NCI-H2171 treated with DMSO at 0.1 percent for 48 hours (cell line): Measurements from ENCODE around the gene BMPER.

Experiments used
- DNase-seq: peaks from one replicate; lab custom pipeline; 2025; lab: John Stamatoyannopoulos, UW

BMPER gene

DNA sequence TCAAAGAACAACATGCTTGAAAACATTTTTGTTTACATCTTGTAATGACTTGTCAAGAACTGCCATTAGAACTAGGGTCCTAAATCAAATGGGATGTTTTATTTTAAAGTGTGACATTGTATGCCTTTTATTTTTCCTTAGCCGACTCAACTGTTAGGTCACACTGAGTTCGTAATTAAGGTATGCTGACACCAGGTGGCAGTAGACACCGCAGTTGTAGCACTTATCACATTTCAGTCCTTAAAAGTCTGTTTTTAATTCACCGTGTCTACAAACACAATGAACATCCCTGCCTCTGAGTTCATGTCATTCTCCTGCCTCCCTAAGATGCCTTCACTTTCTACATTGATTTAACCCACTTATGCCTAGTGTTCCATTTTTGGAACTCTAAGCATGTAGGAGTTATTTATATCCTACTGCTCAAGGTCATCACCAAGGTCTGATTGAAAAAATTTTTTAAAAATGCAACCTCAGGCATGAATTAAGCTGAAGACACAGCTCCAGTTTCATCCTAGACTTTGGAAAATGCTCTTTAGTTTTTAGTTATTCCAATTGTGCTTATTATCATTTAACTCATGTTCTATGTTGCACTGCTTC lies 186.1 kb downstream of the BMPER start:
- no peak for DNase-seq

DNA sequence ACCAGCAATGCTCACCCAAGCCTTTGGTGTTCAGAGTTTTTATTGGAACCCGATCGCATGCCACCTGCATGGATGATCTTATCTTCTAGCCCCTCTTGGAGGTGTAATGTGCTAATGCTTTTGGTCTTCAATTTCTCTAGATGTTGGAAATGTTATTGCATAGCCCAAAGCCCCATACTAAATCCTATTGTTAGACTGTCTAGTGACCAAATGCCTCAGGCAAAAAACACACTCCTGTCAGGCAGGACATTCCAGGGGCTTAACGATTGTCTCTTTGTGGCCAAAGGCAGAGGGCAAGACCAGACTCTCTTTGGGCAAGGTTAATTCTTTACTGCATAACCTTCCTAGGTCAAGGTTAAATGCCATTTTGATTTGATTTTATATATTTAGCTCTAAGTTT lies 187.9 kb downstream of the BMPER start:
- DNase-seq = no peak

DNA sequence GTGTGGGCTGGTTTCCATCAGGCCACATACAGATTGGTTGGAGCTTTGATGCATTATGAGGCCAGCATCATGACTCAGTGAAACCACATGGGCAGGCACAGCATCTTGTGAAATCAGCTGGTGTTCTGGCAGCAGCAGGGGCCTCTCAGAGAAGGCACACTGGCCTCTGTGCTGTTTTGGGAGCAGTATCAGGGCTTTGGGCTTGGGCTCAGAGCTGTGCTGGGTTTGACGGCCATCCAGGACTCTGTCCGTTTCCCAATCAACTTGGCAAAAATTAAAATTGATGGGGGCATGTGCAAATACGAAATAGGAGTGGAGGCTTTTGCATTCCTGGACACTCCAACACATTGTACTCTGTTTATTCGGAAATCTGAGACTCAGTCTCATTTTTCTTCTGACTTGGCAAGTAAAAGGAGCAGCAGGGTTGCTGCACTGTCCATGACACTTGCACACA lies 190.9 kb downstream of the BMPER start:
- no peak for DNase-seq

- no peak for DNase-seq
Observed at GRCh38 chr7:34096777-34097176, 191.4 kb downstream of the BMPER start.

DNA sequence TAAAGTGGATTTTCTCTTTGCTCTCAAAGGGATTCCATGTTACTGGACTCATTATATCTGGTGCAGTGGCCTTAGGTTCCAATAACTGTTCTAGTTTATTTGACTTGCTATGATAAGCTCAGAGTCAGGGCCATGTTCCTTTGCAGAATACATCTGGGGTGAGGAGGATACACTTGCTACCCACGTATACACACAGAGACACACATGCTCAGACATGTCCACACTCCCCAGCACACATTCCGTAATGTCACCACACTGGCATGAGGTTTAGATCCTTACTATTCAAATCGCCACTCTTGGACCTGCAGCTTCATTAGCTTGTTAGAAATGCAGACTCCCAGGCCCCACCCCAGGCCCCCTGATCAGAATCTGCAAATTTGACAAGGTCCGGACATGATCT lies 195.3 kb downstream of the BMPER start:
- DNase-seq = no peak

DNA sequence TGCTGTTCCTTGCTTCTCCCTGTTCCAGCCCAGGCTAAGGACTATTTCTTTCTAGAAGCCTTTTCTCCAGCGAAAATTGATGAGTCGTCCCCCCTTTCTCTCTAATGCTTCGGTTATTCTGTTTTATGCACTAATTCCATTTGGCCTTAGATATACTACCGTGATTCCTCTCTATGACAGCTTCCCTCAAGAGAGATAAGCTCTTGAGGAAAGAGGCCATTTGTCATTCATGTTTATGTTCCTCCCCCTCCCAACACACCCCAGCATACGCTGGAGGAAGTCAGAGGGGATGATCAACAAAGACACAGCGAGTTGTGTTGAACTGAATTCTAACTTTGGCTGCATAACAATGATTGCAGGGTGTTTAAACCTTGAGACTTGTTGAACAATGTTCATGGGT lies 198.8 kb downstream of the BMPER start:
- DNase-seq = no peak

DNA sequence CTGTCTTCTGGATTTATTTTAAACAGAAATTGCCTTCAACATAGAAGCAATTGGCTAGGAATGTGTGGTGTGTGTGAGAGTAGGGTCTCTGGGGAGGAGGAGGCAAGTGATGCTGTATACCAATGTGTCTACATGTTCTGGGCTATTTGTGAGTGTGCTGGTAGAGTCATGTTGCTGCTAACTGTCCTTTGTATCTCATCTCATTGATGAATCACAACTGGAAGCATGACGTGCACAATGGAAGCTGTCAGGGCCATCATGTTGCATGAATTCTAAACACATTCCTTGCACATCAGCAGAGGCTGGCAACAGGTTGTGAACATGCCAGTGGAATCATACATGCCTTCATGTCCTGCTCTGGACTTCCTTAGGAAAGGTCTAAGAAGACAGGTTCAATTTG lies 199.7 kb downstream of the BMPER start:
- DNase-seq = no peak

GRCh38 chr7:34107276-34107675 lies 201.9 kb downstream of the BMPER start:
- DNase-seq = peak; percentile 80

GRCh38 chr7:34108165-34108564 lies 202.8 kb downstream of the BMPER start:
- DNase-seq = no peak

DNA sequence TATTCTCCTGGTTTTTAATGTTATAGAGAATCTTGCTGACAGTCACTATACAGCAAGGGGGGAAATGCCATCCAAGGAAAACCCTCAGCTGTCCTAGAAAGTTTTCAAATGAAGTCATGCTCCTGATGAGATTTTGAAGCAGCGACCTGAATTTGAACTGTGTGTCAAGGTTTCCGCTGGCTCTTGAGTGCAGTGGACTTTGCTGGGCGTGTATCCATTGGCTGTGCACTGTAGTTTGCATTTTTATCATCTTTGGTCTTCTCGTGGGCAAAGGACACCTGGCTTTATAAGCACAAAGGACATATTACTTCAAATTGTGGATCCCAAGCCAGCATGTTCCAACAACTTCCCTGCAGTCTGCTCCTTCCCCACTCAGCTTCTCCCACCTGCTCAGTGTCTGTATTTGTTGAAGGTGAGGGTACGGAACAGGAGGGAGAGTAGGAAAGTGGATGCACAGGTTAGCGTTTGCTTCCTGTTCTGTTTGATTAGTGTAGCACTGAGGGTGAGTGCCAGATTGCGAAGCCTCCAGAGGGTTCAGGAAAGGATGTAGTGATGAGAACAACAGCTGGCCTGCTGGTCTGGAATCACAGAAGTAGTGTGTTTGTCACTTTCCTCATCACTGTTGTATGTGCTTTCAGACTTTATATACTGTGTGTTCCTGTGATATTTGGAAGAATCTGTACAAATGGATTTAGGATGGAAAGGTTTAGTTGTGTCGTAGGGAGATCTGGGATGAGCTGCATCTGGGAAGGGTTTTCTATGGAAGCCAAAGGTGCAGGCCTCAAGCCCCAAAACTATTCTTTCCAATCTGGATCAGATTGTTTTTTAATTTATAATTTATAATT lies 204.8 kb downstream of the BMPER start:
- peak; percentile 98 for DNase-seq

DNA sequence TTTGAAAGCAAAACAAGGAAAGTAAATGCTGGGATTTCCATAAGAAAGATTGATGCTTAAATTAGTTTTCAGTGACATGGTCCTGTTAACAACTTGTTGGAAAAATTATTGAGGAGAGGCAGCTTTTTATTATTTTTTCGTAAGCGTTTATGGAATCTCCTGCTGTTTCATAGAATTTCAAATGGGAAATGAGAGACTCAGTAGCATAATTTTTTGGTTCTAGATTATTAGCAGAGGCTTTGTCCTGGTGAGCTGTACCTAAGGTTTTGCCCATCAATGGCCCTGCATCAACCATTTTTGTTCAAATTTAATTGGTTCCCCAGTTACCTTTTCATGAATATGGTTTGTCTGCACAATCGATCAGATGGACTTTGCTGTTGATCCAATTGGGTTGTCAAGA lies 205.7 kb downstream of the BMPER start:
- DNase-seq = no peak

- no peak for DNase-seq
Observed at GRCh38 chr7:34115503-34115902, 210.2 kb downstream of the BMPER start.

- DNase-seq = no peak
Observed at GRCh38 chr7:34117573-34117972, 212.2 kb downstream of the BMPER start.

GRCh38 chr7:34121366-34121765 lies 216.0 kb downstream of the BMPER start:
- DNase-seq = no peak

GRCh38 chr7:34123316-34123715 lies 218.0 kb downstream of the BMPER start:
- no peak for DNase-seq

- no peak for DNase-seq
Observed at GRCh38 chr7:34124765-34125164, 219.4 kb downstream of the BMPER start.

GRCh38 chr7:34128762-34129161 lies 223.4 kb downstream of the BMPER start:
- peak; percentile 82 for DNase-seq

DNA sequence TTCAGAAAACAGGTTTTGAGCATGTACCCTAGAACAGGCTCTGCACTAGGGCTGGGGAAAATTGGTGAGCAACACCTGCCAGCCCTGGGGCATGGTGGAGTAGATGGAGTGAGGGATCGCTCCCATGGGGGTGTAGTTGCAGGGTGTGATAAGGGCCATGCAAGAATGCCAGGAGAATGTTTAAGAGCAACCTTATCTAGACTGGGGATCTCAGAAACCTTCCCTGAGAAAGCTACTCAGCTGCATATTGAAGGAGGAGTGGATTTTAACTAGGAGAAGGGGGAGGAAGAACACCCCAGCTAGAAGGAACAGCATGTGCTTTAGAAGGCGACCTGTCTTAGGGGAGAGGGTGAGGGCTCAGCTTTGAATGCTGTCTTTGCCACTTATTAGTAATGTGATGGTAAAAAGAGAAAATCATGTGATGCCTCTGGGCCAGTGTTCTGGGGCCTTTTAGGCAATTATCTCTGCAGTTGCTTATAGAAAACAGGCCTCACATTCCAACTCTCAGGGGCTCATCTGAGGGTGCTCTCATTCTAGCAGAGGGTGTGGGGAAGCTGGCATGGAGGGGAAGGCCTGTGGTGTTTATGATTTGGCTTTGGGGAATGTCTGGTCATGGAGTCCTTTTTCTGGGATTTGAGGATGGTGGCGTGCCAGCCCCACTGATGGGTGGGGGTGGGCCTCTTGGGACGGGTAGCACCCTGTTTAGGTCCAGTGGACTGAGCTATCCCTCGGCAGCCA lies 225.4 kb downstream of the BMPER start:
- DNase-seq = no peak

GRCh38 chr7:34131371-34131770 lies 226.0 kb downstream of the BMPER start:
- DNase-seq = no peak

GRCh38 chr7:34133356-34133982 lies 228.1 kb downstream of the BMPER start:
- peak; percentile 50 for DNase-seq

- peak; percentile 61 for DNase-seq
Observed at GRCh38 chr7:34133983-34134782, 228.8 kb downstream of the BMPER start.

DNA sequence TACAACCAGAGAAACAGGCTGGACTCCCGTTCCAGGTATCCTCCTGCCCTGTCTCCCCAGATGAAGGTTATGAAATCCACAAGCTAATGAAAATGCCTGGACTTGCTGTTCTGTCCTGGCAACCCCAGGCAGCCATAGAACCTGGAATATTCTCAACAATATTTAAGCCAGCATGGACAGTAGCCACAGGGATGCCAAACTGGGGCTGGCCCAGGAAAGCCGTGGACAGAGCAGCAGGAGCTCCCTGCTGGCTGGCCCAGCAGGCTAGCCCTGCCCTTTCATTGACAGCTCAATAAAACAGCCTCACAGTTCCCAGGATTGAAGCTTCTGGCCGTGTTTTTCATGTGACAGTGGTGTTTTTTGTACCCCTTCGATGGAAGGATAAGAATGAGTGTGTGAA lies 230.6 kb downstream of the BMPER start:
- no peak for DNase-seq
